ENCODE data around the gene TSSC4. TPM values are rescaled to one million over a fixed set of nuclear protein-coding genes. Genes with fewer than 3 reads are reported as not detected.

TSSC4 gene
- total and polyA plus RNA-seq, 9 of the 15 experiments (the other 6 are each of a cell fraction or from before 2014, with no cell fraction given): 0.41 to 54.2 (median 11.0) TPM

DNA sequence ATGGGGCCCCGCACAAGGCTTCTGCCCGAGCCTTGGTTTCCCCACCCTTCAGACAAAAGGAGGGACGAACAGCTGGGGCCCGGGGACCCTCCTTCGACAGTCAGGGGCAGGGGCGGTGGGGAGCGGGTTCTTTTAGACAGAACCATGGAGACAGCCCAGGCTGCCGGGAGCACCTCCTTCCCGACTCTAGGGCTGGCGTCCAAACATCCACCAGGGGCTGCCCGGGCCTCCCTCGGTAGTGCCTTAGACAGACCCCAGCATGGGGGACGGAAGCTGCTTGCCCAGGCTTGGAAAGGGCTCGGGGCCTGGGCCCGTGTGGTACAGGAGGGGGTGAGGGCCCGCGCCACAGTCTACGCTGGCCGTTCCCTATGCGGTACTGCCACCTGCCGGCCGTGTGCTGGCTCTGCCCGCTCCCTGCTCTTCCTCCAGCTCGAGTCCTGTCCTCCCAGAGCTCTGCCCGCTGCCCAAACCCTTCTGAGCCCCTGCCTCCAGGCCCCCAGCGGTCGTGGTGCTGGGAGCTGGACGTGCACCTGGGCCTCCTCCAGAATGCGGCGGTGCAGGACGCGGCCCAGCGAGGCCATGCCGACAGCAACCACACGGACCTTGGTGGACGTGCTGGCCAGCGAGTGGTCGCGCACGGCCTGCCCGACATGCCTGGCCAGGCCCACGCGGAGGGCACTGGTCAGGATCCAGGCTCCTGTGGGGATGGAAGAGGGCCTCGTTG, 20.1 kb downstream of the TSSC4 start (continued):
- TF ChIP-seq PCBP1 (IDR thresholded peaks at IDR 0.05; ENCODE audit: low read depth, low read length, poor library complexity, severe bottlenecking): peak; percentile 58
- TF ChIP-seq NR2C2 (CRISPR knock-in tag; IDR thresholded peaks at IDR 0.05): no peak
- TF ChIP-seq NR2C2 (tag; IDR thresholded peaks at IDR 0.05): no peak
- TF ChIP-seq DIDO1 (tag; IDR thresholded peaks at IDR 0.05; ENCODE audit: low read depth): no peak
- TF ChIP-seq ZKSCAN3 (CRISPR knock-in tag; IDR thresholded peaks at IDR 0.05): no peak
- no peak for TF ChIP-seq MTF1 (CRISPR knock-in tag; IDR thresholded peaks at IDR 0.05; ENCODE audit: borderline replicate concordance)
- no peak for TF ChIP-seq E2F4 (CRISPR knock-in tag; IDR thresholded peaks at IDR 0.05; ENCODE audit: low read depth)
- TF ChIP-seq ERF (CRISPR knock-in tag; IDR thresholded peaks at IDR 0.05): no peak
- TF ChIP-seq ZBTB1 (CRISPR knock-in tag; IDR thresholded peaks at IDR 0.05; ENCODE audit: borderline replicate concordance, low read depth): no peak
- TF ChIP-seq ZNF174 (CRISPR knock-in tag; IDR thresholded peaks at IDR 0.05): no peak
- no peak for TF ChIP-seq NR2F6 (CRISPR knock-in tag; IDR thresholded peaks at IDR 0.05)
- TF ChIP-seq, protein P1, sequence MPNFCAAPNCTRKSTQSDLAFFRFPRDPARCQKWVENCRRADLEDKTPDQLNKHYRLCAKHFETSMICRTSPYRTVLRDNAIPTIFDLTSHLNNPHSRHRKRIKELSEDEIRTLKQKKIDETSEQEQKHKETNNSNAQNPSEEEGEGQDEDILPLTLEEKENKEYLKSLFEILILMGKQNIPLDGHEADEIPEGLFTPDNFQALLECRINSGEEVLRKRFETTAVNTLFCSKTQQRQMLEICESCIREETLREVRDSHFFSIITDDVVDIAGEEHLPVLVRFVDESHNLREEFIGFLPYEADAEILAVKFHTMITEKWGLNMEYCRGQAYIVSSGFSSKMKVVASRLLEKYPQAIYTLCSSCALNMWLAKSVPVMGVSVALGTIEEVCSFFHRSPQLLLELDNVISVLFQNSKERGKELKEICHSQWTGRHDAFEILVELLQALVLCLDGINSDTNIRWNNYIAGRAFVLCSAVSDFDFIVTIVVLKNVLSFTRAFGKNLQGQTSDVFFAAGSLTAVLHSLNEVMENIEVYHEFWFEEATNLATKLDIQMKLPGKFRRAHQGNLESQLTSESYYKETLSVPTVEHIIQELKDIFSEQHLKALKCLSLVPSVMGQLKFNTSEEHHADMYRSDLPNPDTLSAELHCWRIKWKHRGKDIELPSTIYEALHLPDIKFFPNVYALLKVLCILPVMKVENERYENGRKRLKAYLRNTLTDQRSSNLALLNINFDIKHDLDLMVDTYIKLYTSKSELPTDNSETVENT (CRISPR knock-in tag; IDR thresholded peaks at IDR 0.05): no peak
- TF ChIP-seq SMARCE1 (IDR thresholded peaks at IDR 0.05): no peak
- no peak for TF ChIP-seq NCOA4 (IDR thresholded peaks at IDR 0.05; ENCODE audit: partially characterized antibody)
- no peak for TF ChIP-seq ZNF780A (CRISPR knock-in tag; IDR thresholded peaks at IDR 0.05)
- no peak for TF ChIP-seq PTBP1 (IDR thresholded peaks at IDR 0.05; ENCODE audit: low read depth, low read length)
- TF ChIP-seq NRF1 (conservative IDR thresholded peaks at IDR 0.05 in 1 of 2, IDR thresholded peaks at IDR 0.05 in 1 of 2): no peak
- TF ChIP-seq, protein P2, sequence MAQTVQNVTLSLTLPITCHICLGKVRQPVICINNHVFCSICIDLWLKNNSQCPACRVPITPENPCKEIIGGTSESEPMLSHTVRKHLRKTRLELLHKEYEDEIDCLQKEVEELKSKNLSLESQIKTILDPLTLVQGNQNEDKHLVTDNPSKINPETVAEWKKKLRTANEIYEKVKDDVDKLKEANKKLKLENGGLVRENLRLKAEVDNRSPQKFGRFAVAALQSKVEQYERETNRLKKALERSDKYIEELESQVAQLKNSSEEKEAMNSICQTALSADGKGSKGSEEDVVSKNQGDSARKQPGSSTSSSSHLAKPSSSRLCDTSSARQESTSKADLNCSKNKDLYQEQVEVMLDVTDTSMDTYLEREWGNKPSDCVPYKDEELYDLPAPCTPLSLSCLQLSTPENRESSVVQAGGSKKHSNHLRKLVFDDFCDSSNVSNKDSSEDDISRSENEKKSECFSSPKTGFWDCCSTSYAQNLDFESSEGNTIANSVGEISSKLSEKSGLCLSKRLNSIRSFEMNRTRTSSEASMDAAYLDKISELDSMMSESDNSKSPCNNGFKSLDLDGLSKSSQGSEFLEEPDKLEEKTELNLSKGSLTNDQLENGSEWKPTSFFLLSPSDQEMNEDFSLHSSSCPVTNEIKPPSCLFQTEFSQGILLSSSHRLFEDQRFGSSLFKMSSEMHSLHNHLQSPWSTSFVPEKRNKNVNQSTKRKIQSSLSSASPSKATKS (CRISPR knock-in tag; IDR thresholded peaks at IDR 0.05): no peak
- no peak for TF ChIP-seq COPS2 (conservative IDR thresholded peaks at IDR 0.05)
- peak; percentile 86 to 92 (median 91) for TF ChIP-seq CTCF (IDR thresholded peaks at IDR 0.05 in 2 of 3, conservative IDR thresholded peaks at IDR 0.05 in 1 of 3; ENCODE audit: insufficient read depth in 2 of 3, low read depth in 1 of 3, low read length in 3 of 3)
- TF ChIP-seq SMARCB1 (IDR thresholded peaks at IDR 0.05; ENCODE audit: insufficient read length, low read depth): no peak

All from K562 (cell line).